Left ventricle myocardium superior (tissue), 1 donor: ENCODE data around the gene HOXC12. TPM values are rescaled to one million over a fixed set of nuclear protein-coding genes. Genes with fewer than 3 reads are reported as not detected.
A peak's percentile ranks its signal among the peaks of the same experiment; 100 is the strongest.

Experiments used
- ATAC-seq: fragments of 200-7000 bp; cut with Tn5 transposase; one replicate; pipeline ENCODE4 v1.9.1; 2020; ENCODE audit warnings: mild to moderate bottlenecking, moderate library complexity
- DNase-seq: peaks from one replicate; pipeline ENCODE4 v3.0.0-alpha.2; 2020
- intact Hi-C: fragments of 100-400 bp; cut with micrococcal nuclease; formaldehyde crosslinking; loops from one replicate; pipeline ENCODE4 v1.11.0; 2022
- total RNA-seq: library from RNA; stranded (reverse); fragmentation: NEBNext Ultra II Directional; extraction: Animal tissue kit (Norgen Biotek cat#: 25700); gene quantifications from one replicate; pipeline ENCODE4 v1.2.1, GENCODE V29; 2021
- donor health status: DM: no; HTN: yes; CAD: no; lungs with severe emphysema.

The HOXC12 gene
- total RNA-seq, 1 donor from 2014 or later, result not detected

DNA sequence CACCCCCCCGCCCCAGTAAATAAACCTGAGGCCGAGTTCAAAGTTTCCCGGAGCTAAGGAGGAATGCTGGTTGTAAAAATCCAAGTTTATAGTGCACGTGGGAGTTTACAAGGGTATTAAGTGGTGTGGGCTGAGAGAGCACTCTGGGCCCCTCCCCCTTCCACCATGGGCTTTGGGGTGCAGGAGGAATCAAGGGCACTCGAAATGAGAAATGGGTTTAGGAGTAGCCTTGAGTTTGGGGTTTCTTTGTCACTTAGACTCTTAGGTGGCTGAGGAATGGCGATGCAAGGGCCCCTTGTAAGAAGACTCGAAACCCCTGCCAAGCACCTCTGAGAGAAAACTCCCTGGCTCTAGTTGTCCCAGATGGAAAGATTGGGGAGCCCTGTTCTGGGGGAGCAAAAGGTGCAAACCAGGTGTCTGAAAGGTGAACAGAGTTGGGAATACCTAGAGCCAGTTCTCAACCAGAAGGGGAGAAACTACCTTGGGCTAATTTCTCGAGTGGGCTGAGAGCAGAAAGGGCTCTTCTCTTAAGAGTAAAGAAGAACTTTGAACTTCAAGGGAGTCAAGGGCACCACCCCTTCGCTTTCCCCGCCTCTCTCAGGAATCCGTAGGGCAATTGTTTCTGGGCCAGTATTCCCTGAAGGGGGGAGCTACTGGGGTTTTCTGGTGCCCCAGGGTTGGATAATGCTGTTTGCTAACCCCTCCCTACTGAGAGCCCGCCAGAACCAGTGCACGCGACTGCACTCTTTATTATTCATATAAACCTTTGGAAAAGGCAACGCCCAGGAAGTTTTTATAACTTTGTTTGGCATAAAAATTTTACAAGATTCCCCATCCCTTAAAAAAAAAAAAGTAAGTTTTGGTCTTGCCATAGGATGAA, 24.0 kb downstream of the HOXC12 start:
- intact Hi-C loops, result no loop called here
- DNase-seq, result no peak
- no peak for ATAC-seq

DNA sequence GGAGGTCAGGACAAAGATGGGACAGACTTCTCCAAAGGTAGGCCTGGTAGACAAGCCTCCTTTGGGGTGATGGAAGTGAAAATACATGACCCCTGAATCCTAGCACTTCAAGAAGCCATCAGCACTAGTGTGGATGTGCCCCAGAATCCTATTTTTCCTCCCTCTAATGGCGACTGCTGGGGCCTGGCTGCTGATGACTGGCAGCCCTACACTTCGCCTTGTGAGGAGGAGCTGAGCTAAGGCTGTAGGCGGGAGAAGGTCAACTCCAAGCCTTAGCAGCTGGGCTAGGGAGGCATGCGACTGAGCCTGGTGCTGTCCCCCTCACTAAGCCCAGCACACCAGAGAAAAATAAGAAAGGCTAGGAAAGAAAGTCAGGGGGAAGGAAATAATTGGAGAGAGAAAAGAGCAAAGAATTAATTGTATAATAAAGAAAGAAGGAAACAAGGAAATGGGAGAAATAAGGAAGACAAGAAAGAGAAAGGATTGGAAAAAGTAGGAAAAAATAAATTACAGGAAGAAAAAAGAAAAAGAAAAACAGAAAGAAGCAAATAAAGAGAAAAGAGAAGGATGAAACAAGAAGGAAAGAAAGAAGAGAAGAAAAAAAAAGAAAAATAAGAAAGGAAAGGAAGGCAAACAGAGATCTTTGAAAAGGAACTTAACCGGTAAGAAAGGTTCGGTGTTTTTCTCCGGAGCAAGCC, 25.6 kb downstream of the HOXC12 start:
- ATAC-seq (no peak), DNase-seq (no peak)
- intact Hi-C loops, result no loop called here

GRCh38 chr12:53980802-53981496, 26.2 kb downstream of the HOXC12 start:
- no peak for DNase-seq
- intact Hi-C loops, result no loop called here
- ATAC-seq, result no peak

DNA sequence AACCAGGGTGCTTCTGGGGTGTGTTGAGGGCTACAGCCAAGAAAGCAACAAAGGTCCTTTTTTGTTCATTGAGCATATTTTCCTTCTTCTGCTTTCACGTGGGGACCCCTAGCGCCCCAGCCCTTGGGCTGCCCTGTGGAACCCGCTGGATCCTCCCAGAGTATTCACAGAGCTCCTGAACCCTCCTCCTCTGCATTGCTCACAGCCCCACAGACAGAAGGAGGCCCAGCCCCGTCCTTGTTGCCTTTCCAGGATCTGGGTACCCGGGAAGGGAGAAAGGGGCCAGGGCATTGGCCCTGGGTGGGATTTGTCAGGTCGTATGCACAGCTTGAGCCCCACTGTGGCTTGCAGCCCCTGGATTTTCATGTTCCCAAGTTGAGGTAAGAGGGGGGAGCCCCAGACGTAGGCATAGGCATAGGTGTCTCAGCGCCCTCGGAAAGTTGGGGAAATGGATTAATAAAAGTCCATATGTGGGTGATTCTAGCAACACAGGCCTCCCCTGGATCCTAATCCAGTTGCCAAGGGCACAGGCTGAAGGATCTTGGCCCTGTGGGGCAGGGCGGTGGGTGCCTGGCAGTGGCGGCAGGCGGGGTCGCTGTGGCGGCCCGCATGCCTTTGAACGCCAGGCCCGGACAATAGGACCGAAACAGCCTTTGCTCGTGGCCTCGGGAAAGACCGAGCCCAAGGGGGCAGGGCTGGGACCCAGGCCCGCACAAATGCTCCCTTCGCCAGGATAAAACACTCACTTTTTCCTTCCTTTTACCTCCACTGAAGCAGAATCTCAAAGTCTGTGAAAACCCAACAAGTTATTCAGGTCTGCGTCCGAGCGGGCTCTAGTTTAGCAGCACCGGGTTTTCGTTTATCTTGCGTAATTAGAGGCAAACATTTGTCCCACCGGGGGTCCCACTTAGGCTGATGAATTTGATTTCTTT, 27.2 kb downstream of the HOXC12 start:
- ATAC-seq (no peak), DNase-seq (no peak)
- intact Hi-C loops, result no loop called here

- intact Hi-C loops, result no loop called here
- no peak for ATAC-seq
Observed at GRCh38 chr12:53982648-53983567, 28.2 kb downstream of the HOXC12 start.

GRCh38 chr12:53983568-53983949, 28.9 kb downstream of the HOXC12 start:
- DNase-seq (no peak), ATAC-seq (no peak)
- intact Hi-C loops, result no loop called here

More at GRCh38 chr12:53982648-53983567, 28.2 kb downstream of the HOXC12 start:
- no peak for DNase-seq

- no peak for ATAC-seq
- intact Hi-C loops, result no loop called here
- no peak for DNase-seq
Observed at GRCh38 chr12:53983950-53984572, 29.4 kb downstream of the HOXC12 start.

- intact Hi-C loops, result no loop called here
- peak; percentile 77 for DNase-seq
- ATAC-seq, result peak; percentile 39
Observed at GRCh38 chr12:53984901-53985691, 30.4 kb downstream of the HOXC12 start, which contains the start of gene HOXC10. Gene HOXC10, plus strand, starts transcription at chr12:53985146. Its CDS starts 114 bp downstream, at chr12:53985260.

GRCh38 chr12:53985692-53985993, 30.9 kb downstream of the HOXC12 start:
- no peak for DNase-seq
- ATAC-seq, result no peak
- intact Hi-C loops, result no loop called here

- DNase-seq, result no peak
- intact Hi-C loops, result no loop called here
- ATAC-seq, result no peak
Observed at GRCh38 chr12:53985994-53986685, 31.4 kb downstream of the HOXC12 start.

DNA sequence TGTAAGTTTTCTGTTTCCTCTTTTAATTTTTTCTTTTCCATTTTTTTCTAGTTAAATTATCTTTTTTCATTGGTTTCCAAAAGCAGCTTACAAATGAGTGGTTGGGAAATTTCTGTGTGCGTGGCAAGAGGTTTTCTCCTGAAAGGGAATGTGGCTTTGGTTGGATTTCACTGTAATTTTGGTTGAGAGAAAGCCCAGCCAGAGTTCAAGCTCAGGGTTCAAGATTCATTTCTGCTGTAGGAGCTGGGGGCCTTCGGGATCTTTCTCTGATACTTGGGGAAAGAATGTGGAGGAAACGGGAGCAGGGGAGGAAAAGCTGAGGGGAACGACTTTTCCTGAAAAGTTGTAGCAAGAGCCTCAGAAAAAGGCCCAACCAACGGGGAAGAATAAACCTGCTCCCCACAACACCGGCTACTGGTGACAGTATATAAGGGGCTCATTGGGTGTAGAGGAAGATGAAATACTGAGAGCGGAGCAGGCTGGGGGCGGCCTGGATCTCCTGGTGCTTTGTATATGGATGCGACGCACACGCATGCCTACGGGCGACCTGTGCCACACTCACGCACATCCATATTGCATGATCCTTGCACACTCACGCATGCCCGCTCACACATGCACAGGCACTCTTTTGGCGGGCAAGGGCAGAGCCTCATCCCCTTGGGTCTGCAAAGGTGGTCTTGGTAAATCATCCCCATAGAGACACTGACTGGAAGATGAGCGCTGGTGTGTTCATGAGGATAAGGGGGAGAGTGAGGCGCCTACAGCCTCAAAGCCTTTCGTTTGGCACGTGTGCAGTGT, 32.2 kb downstream of the HOXC12 start:
- DNase-seq, result no peak
- intact Hi-C loops, result no loop called here

DNA sequence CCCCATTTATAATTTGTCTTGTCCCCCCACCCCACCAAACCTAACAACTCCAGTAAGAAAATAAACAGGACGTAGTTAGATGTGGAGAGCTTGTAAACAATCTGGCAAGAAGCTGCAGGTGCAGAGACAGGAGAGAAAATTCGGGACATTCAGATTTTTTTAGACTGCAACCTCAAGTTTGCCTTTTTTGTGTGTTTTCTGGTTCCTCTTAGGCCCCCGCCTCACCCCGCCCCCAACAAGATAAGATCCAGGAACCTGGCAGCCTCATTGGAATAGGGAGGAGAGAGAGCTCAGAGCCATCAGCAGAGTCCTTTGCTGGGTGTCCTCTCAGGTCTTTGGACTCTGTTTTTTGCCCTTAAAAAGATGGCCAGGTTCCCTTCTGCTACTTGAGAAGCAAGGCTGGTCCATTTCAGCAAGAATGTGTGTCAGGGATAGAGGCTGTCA, 33.1 kb downstream of the HOXC12 start:
- ATAC-seq (no peak), DNase-seq (no peak)
- intact Hi-C loops, result no loop called here

More for the DNA sequence above, 32.2 kb downstream of the HOXC12 start:
- no peak for ATAC-seq

- ATAC-seq (no peak), DNase-seq (no peak)
- intact Hi-C loops, result no loop called here
Observed at GRCh38 chr12:53988541-53989226, 34.0 kb downstream of the HOXC12 start.

GRCh38 chr12:53989227-53990113, 34.8 kb downstream of the HOXC12 start:
- ATAC-seq (no peak), DNase-seq (no peak)
- intact Hi-C loops, result no loop called here
